Measurements from ENCODE around the gene KDM4C.

The KDM4C gene

DNA sequence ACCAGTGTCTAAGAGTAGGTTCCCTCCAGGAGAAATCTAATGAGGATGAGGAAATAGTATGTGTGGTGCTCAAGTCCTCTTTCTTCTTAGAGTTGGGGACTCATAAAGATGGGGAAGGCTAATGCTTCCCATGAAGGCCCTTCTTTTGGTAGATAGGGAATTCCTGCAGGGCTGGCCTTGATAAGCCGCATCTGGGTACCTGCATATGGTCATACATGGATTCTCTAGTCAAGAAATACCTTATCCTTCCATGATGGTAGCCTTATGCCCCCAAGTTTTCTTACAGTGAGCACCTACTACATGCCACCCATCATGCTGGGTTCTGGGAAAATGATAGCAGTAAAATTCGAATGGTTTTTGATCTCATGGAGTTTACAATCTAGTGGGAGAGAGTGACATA is 382.6 kb downstream of the KDM4C start:
- H3K9me3 ChIP-seq (ENCODE audit: control insufficient read depth in 2 of 2, low read length in 2 of 2), result no peaks in the 10 kb centered on the region
- no peak overlapping the region for H3K9ac ChIP-seq (ENCODE audit: low read depth in 1 of 2, low read length in 2 of 2)
- H3K27ac ChIP-seq (ENCODE audit: low read depth in 2 of 2, low read length in 2 of 2), result no peak overlapping the region
- no peak overlapping the region for H3K4me3 ChIP-seq (ENCODE audit: low read length in 2 of 2)
- H3K27me3 ChIP-seq (ENCODE audit: control insufficient read depth in 2 of 2, insufficient read depth in 2 of 2, low read length in 2 of 2), result no peaks in the 10 kb centered on the region
- peaks cover 4 to 7% of the 10 kb centered on the region in 2 donors for H3K36me3 ChIP-seq (ENCODE audit: control insufficient read depth in 2 of 2, insufficient read depth in 2 of 2, low read length in 2 of 2)
- no peaks in the 10 kb centered on the region for H3K4me1 ChIP-seq (ENCODE audit: control insufficient read depth in 2 of 2, insufficient read depth in 2 of 2, low read length in 2 of 2)

DNA sequence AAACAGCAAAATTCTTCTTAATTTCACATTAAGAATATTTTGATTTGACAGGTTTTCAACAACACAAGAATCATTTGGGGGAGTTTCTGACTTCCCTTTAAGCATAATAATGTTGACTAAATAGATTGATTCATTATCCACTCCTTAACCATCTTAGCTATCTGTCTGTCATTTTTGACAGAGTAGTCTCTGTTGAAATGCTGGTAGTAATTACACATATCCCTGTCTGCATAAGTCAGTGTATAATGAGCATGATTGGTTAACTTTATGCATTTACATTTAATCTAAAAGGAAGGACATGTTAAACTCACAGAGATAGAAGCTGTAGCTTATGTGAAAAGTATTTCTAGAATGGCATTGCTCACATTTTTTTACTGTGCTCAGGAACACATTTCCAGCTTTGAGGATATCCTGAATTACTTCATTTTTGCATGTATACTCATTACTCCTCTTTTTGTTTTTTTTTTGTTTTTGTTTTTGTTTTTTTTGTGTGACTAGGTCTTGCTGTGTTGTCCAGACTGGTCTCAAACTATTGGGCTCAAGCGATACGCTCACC is 385.9 kb downstream of the KDM4C start:
- Histone ChIP-seq H3K36me3 (ENCODE audit: control insufficient read depth in 2 of 2, insufficient read depth in 2 of 2, low read length in 2 of 2) (peaks cover 0 to 7% of the 10 kb centered on the region in 2 donors), H3K27me3 (ENCODE audit: control insufficient read depth in 2 of 2, insufficient read depth in 2 of 2, low read length in 2 of 2) (no peaks in the 10 kb centered on the region), H3K4me3 (ENCODE audit: low read length in 2 of 2) (no peak overlapping the region), H3K4me1 (ENCODE audit: control insufficient read depth in 2 of 2, insufficient read depth in 2 of 2, low read length in 2 of 2) (peaks cover 0 to 14% of the 10 kb centered on the region in 2 donors), H3K9me3 (ENCODE audit: control insufficient read depth in 2 of 2, low read length in 2 of 2) (no peaks in the 10 kb centered on the region), H3K27ac (ENCODE audit: low read depth in 2 of 2, low read length in 2 of 2) (no peak overlapping the region), H3K9ac (ENCODE audit: low read depth in 1 of 2, low read length in 2 of 2) (no peak overlapping the region)

DNA sequence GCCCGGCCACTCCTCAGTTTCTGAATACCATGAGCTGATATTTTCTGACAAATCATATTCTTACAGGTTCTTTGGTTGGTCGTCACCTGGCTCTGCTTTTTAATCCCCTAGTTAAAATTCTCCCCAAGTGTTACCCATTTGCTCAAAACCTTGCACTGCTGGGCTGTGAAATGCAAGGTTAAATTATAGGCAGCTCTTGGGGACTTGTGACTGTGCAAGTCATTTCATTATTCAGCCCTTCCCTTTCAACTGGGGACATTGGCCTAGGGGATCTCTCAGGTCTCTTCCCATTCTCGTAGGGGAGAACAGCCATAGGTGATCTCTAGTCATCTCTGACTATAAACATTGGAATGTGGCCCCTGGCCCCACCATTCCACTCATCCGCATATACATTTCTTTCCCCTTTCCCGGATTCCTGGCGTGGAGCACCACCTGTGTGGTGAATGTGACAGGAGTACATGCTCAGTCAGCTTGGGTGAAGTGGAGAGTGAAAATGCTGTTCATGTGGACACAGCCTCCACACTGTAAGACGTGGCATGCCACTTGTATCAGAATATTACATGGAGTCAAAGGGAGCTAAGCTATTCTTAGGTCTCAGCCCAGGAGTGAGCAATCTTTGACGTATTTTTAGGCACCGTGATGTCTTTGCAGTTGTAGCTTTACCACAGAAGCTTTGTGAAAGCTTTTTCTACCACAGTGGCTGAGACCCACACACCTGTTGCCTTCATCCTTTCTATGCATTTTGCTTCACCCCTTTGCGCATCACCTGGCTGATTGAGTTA is 386.7 kb downstream of the KDM4C start:
- Histone ChIP-seq H3K4me3 (ENCODE audit: low read length in 2 of 2) (no peak overlapping the region), H3K36me3 (ENCODE audit: control insufficient read depth in 2 of 2, insufficient read depth in 2 of 2, low read length in 2 of 2) (peaks cover 0 to 7% of the 10 kb centered on the region in 2 donors), H3K4me1 (ENCODE audit: control insufficient read depth in 2 of 2, insufficient read depth in 2 of 2, low read length in 2 of 2) (peaks cover 5 to 15% of the 10 kb centered on the region in 2 donors), H3K27ac (ENCODE audit: low read depth in 2 of 2, low read length in 2 of 2) (no peak overlapping the region), H3K27me3 (ENCODE audit: control insufficient read depth in 2 of 2, insufficient read depth in 2 of 2, low read length in 2 of 2) (no peaks in the 10 kb centered on the region), H3K9me3 (ENCODE audit: control insufficient read depth in 2 of 2, low read length in 2 of 2) (no peaks in the 10 kb centered on the region), H3K9ac (ENCODE audit: low read depth in 1 of 2, low read length in 2 of 2) (no peak overlapping the region)

DNA sequence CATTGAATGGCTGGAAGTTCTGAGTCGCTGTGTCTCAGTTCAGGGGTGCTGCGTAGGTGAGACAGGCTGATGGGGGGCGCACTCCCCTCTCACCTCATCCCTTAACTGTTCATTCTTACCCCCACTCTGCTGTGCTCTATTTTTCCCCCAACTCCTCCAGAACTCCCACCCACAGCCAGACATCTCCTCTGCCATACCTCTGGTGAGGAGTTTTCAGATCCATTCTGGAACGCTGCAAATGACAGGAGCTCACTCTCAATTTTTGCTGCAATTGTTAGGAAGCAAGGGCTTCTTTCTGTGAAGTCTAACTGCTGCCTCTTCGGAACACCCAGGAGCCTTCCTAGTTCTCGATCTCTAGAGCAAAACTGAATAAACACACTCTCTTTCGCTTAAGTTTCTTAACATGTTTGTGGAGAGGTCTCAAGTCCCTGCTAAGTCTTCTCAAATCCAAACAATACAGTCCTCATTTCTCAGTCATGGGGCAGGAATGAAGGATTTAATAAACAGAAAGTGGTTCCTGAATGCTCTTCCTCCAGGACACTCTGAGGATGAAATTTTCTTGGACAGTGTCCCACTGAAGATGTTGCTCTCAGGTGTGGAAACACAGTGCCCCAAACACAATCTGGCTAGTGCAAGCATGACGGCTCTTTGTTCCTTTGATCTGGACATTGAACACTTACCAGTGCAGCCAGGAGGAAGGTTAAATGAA is 387.7 kb downstream of the KDM4C start:
- Histone ChIP-seq H3K4me1 (ENCODE audit: control insufficient read depth in 2 of 2, insufficient read depth in 2 of 2, low read length in 2 of 2) (peaks cover 10 to 25% of the 10 kb centered on the region in 2 donors), H3K36me3 (ENCODE audit: control insufficient read depth in 2 of 2, insufficient read depth in 2 of 2, low read length in 2 of 2) (peaks cover 0 to 7% of the 10 kb centered on the region in 2 donors), H3K9ac (ENCODE audit: low read depth in 1 of 2, low read length in 2 of 2) (no peak overlapping the region), H3K27ac (ENCODE audit: low read depth in 2 of 2, low read length in 2 of 2) (no peak overlapping the region), H3K27me3 (ENCODE audit: control insufficient read depth in 2 of 2, insufficient read depth in 2 of 2, low read length in 2 of 2) (no peaks in the 10 kb centered on the region), H3K9me3 (ENCODE audit: control insufficient read depth in 2 of 2, low read length in 2 of 2) (no peaks in the 10 kb centered on the region), H3K4me3 (ENCODE audit: low read length in 2 of 2) (no peak overlapping the region)

DNA sequence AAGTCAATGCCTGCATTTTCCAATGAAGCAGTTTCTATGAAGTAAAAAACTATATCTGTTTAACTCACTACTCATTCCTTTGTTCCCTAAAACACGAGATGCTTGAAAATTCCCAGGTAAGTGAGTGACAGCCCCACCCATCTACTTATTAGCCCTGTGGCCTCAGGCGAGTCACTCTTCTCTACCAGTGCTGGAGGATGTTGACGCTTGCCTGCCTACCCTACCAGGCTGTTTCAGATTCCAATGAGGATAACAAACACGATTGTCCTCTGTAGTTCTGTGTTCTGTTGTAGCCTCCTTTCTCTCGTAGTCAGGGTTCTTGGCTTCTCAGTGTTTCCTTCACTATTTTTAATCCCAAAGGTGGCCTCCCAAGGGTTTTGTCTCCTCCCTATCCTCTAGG is 388.8 kb downstream of the KDM4C start:
- no peaks in the 10 kb centered on the region for H3K27me3 ChIP-seq (ENCODE audit: control insufficient read depth in 2 of 2, insufficient read depth in 2 of 2, low read length in 2 of 2)
- H3K27ac ChIP-seq (ENCODE audit: low read depth in 2 of 2, low read length in 2 of 2), result no peak overlapping the region
- no peak overlapping the region for H3K4me3 ChIP-seq (ENCODE audit: low read length in 2 of 2)
- H3K36me3 ChIP-seq (ENCODE audit: control insufficient read depth in 2 of 2, insufficient read depth in 2 of 2, low read length in 2 of 2), result peaks cover 0 to 5% of the 10 kb centered on the region in 2 donors
- no peak overlapping the region for H3K9ac ChIP-seq (ENCODE audit: low read depth in 1 of 2, low read length in 2 of 2)
- H3K9me3 ChIP-seq (ENCODE audit: control insufficient read depth in 2 of 2, low read length in 2 of 2), result no peaks in the 10 kb centered on the region
- peaks cover 14 to 30% of the 10 kb centered on the region in 2 donors for H3K4me1 ChIP-seq (ENCODE audit: control insufficient read depth in 2 of 2, insufficient read depth in 2 of 2, low read length in 2 of 2)

DNA sequence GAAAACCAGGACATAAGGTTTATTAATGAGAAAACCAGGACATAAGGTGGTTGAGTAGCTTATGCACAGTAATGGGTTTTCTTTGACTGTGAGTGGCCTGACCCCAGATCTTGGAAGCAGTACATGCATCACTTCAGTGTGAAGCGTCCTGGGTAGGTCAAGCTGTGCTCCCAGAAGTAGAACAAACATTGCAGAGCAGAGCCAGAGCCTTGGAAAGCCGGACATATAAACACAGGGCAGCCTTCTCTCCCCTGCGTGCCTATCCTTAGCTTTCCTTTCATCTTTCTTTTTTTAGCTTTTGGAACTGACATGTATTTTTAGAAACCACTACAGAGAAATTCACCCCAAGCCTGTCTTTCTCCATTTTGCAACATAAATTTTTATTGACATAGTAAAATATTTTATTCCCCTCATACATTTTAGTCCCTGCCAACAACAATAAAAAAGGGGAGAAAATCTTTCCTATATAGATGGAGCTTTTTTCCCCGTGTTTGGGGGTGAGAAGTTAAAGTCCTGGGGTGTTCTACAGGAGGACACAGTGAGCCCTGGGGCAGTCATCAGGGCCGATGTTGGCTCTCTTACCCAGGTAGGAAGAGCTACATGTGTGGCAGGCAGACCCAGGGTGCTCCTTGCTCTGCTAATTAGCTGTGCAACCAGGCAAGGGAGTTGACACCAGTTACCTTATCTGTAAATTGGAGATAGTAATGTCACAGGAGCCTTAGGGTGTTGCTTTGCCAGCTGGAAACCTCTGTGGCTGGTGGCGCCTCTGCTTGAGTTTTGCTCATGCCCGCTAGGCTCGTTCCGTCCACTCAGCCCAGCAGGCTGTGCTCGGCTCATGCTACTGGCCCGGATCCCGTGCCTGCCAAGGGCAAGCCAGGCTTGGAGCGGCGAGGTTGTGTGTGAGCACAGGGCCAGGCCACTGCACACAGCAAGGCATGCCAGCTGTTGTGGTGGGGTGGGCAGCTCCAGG is 389.6 kb downstream of the KDM4C start:
- peak overlapping the region in 1 of 2 donors; percentile 62 for H3K27ac ChIP-seq (ENCODE audit: low read depth in 2 of 2, low read length in 2 of 2)
- H3K27me3 ChIP-seq (ENCODE audit: control insufficient read depth in 2 of 2, insufficient read depth in 2 of 2, low read length in 2 of 2), result no peaks in the 10 kb centered on the region
- peaks cover 0 to 3% of the 10 kb centered on the region in 2 donors for H3K36me3 ChIP-seq (ENCODE audit: control insufficient read depth in 2 of 2, insufficient read depth in 2 of 2, low read length in 2 of 2)
- H3K4me1 ChIP-seq (ENCODE audit: control insufficient read depth in 2 of 2, insufficient read depth in 2 of 2, low read length in 2 of 2), result peaks cover 14 to 30% of the 10 kb centered on the region in 2 donors
- H3K4me3 ChIP-seq (ENCODE audit: low read length in 2 of 2), result no peak overlapping the region
- no peak overlapping the region for H3K9ac ChIP-seq (ENCODE audit: low read depth in 1 of 2, low read length in 2 of 2)
- no peaks in the 10 kb centered on the region for H3K9me3 ChIP-seq (ENCODE audit: control insufficient read depth in 2 of 2, low read length in 2 of 2)

DNA sequence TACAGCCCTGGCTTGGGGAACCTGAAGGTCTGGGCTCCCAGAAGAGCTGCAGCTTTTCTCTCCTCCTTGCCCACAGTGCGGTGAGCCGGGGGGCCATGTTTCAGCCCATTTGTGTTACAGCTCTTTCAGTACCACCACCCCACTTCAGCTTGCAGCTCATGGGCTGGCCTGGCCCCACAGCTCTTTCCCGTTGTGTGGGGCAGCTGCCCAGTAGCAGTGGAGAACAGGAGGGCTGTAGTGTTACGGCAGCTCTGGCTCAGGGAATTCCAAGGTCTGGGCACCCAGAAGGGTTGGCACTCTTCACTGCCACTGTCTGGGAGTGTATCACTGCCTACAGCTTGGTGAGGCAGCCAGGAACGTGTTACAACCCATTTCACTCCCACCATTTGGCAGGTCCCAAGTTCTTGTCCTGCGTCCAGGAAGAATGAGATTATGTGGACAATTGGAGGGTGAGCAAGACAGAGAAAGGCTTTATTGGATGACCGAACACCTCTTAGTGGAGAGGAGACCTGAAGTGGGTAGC is 390.5 kb downstream of the KDM4C start:
- Histone ChIP-seq H3K4me1 (ENCODE audit: control insufficient read depth in 2 of 2, insufficient read depth in 2 of 2, low read length in 2 of 2) (peaks cover 14 to 30% of the 10 kb centered on the region in 2 donors), H3K9ac (ENCODE audit: low read depth in 1 of 2, low read length in 2 of 2) (no peak overlapping the region)

DNA sequence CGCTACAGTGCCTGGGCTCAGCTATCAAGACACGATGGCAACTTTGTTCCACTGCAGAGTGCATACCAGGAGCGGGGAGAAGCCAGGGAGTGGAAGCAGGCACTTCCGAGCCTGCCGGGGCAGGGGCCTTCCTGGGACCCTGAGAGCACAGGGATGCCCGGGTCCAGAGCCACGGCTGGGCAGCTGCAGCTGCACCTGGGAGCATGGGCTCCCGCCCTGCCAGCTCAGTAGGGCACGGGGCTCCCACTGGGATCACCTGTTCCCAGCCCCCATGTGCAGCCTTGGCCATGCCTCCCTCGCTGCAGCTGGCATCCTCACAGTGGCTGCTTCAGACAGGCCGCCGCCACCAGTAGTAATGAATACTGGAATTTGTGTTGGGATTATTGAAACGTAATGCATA is 391.5 kb downstream of the KDM4C start:
- peaks cover 0 to 2% of the 10 kb centered on the region in 2 donors for H3K36me3 ChIP-seq (ENCODE audit: control insufficient read depth in 2 of 2, insufficient read depth in 2 of 2, low read length in 2 of 2)
- peak overlapping the region in 1 of 2 donors; percentile 76 for H3K27ac ChIP-seq (ENCODE audit: low read depth in 2 of 2, low read length in 2 of 2)
- no peak overlapping the region for H3K4me3 ChIP-seq (ENCODE audit: low read length in 2 of 2)
- no peaks in the 10 kb centered on the region for H3K9me3 ChIP-seq (ENCODE audit: control insufficient read depth in 2 of 2, low read length in 2 of 2)
- H3K27me3 ChIP-seq (ENCODE audit: control insufficient read depth in 2 of 2, insufficient read depth in 2 of 2, low read length in 2 of 2), result no peaks in the 10 kb centered on the region
- H3K9ac ChIP-seq (ENCODE audit: low read depth in 1 of 2, low read length in 2 of 2), result no peak overlapping the region
- H3K4me1 ChIP-seq (ENCODE audit: control insufficient read depth in 2 of 2, insufficient read depth in 2 of 2, low read length in 2 of 2), result peaks cover 14 to 30% of the 10 kb centered on the region in 2 donors

More for the DNA sequence above, 390.5 kb downstream of the KDM4C start:
- H3K36me3 ChIP-seq (ENCODE audit: control insufficient read depth in 2 of 2, insufficient read depth in 2 of 2, low read length in 2 of 2), result no peaks in the 10 kb centered on the region
- H3K4me3 ChIP-seq (ENCODE audit: low read length in 2 of 2), result no peak overlapping the region
- H3K27me3 ChIP-seq (ENCODE audit: control insufficient read depth in 2 of 2, insufficient read depth in 2 of 2, low read length in 2 of 2), result no peaks in the 10 kb centered on the region
- H3K27ac ChIP-seq (ENCODE audit: low read depth in 2 of 2, low read length in 2 of 2), result peak overlapping the region; percentile 5 to 62
- H3K9me3 ChIP-seq (ENCODE audit: control insufficient read depth in 2 of 2, low read length in 2 of 2), result no peaks in the 10 kb centered on the region

DNA sequence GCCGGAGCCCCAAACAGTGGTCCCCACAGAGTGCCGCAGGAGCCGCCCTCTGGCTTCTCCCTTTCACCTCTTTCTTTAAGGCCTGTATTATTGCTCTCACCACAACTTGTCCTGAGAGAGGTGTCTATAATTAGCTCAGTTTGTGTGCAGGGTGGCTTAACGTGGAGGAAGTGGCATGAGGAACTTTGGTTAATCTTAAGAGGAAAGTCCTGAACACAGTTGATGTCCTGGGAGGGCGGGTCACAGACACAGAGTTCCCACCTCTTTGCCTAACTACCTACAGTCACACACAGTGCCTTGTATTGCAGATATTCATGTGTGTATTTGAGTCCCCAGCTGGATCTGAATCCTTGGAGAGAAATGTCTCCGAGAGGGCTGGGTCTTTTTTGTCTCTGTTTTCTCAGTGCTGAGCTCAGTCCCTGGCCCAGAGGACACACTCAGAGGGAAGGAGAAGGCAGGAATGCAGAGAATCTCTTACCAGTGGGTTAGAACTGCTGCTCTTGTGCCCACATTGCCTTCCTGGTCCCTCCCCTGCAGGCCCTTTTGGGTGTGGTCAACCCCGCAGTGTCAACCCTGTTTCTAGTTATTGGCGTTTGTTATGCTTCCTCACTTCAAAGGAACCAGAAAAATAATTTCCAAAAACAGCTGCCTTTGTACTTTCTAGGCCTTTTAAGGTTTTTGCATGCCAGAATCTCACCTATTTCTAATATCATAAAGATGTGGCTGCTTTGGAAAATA is 392.5 kb downstream of the KDM4C start:
- Histone ChIP-seq H3K27me3 (ENCODE audit: control insufficient read depth in 2 of 2, insufficient read depth in 2 of 2, low read length in 2 of 2) (no peaks in the 10 kb centered on the region), H3K4me3 (ENCODE audit: low read length in 2 of 2) (peak overlapping the region in 1 of 2 donors; percentile 20), H3K9ac (ENCODE audit: low read depth in 1 of 2, low read length in 2 of 2) (peak overlapping the region in 1 of 2 donors; percentile 14), H3K4me1 (ENCODE audit: control insufficient read depth in 2 of 2, insufficient read depth in 2 of 2, low read length in 2 of 2) (peaks cover 14 to 30% of the 10 kb centered on the region in 2 donors), H3K27ac (ENCODE audit: low read depth in 2 of 2, low read length in 2 of 2) (peak overlapping the region; percentile 65 to 76), H3K36me3 (ENCODE audit: control insufficient read depth in 2 of 2, insufficient read depth in 2 of 2, low read length in 2 of 2) (peaks cover 0 to 7% of the 10 kb centered on the region in 2 donors), H3K9me3 (ENCODE audit: control insufficient read depth in 2 of 2, low read length in 2 of 2) (no peaks in the 10 kb centered on the region)

Measured in mucosa of rectum (tissue), 2 donors.